ENCODE results near the gene MSTO1.

DNA sequence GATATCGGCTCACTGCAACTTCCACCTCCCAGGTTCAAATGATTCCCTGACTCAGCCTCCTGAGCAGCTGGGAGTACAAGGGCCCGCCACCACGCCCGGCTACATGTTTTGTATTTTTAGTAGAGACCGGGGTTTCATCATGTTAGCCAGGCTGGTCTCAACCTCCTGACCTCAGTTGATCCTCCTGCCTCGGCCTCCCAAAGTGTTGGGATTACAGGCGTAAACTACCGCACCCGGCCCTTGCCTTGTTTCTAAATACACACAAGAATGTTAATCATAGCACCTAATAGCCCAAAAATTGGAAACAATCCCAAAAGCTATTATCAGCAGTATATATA is 1.2 kb upstream of the MSTO1 start:
- TF ChIP-seq, protein P1, sequence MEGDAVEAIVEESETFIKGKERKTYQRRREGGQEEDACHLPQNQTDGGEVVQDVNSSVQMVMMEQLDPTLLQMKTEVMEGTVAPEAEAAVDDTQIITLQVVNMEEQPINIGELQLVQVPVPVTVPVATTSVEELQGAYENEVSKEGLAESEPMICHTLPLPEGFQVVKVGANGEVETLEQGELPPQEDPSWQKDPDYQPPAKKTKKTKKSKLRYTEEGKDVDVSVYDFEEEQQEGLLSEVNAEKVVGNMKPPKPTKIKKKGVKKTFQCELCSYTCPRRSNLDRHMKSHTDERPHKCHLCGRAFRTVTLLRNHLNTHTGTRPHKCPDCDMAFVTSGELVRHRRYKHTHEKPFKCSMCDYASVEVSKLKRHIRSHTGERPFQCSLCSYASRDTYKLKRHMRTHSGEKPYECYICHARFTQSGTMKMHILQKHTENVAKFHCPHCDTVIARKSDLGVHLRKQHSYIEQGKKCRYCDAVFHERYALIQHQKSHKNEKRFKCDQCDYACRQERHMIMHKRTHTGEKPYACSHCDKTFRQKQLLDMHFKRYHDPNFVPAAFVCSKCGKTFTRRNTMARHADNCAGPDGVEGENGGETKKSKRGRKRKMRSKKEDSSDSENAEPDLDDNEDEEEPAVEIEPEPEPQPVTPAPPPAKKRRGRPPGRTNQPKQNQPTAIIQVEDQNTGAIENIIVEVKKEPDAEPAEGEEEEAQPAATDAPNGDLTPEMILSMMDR (IDR thresholded peaks at IDR 0.05; ENCODE audit: insufficient read depth, low read depth, low read length) = no peak
- TF ChIP-seq EZH2 (IDR thresholded peaks at IDR 0.05; ENCODE audit: insufficient read depth, low read length) = no peak
